Endodermal cell (in vitro differentiated cells): ENCODE results near the gene ABCB11. TPM values are rescaled to one million over a fixed set of nuclear protein-coding genes. Genes with fewer than 3 reads are reported as not detected.

ENCODE experiments used
- DNase-seq: peaks from one replicate; pipeline ENCODE4 v3.0.0-alpha.2; 2017
- H3K27ac ChIP-seq: 2 replicates; pipeline ENCODE4 v1.5.1; 2013; ENCODE audit warnings: mild to moderate bottlenecking, low read depth, low read length, moderate library complexity
- H3K27me3 ChIP-seq: 2 replicates; pipeline ENCODE4 v1.6.1; 2013; ENCODE audit warnings: mild to moderate bottlenecking, low read length, moderate library complexity; ENCODE audit not compliant: insufficient read depth, control insufficient read depth, poor library complexity, severe bottlenecking
- H3K36me3 ChIP-seq: 2 replicates; pipeline ENCODE4 v1.7.0; 2013; ENCODE audit warnings: mild to moderate bottlenecking, low read length, moderate library complexity; ENCODE audit not compliant: control insufficient read depth, insufficient read depth
- H3K4me1 ChIP-seq: one replicate; pipeline ENCODE4 v1.7.0; 2013; ENCODE audit warnings: low read length; ENCODE audit not compliant: control insufficient read depth, insufficient read depth
- H3K4me3 ChIP-seq: 2 replicates; pipeline ENCODE4 v1.5.1; 2013; ENCODE audit warnings: mild to moderate bottlenecking, low read length, moderate library complexity
- H3K9ac ChIP-seq: 2 replicates; pipeline ENCODE4 v1.6.1; 2013; ENCODE audit warnings: mild to moderate bottlenecking, low read length, moderate library complexity; ENCODE audit not compliant: poor library complexity, severe bottlenecking; ENCODE audit errors: extremely low read depth
- H3K9me3 ChIP-seq: 2 replicates; pipeline ENCODE4 v1.6.1; 2013; ENCODE audit warnings: mild to moderate bottlenecking, low read length, moderate library complexity; ENCODE audit not compliant: control insufficient read depth
- H3K27ac Mint-ChIP-seq: 2 replicates; pipeline ENCODE4 v1.8.0; 2020; ENCODE audit warnings: mixed read lengths
- H3K27me3 Mint-ChIP-seq: 2 replicates; pipeline ENCODE4 v1.8.0; 2021; ENCODE audit warnings: mild to moderate bottlenecking, mixed read lengths; ENCODE audit not compliant: insufficient read depth
- H3K36me3 Mint-ChIP-seq: 2 replicates; pipeline ENCODE4 v1.8.0; 2020; ENCODE audit warnings: low read depth, mixed read lengths
- H3K4me1 Mint-ChIP-seq: 2 replicates; pipeline ENCODE4 v1.8.0; 2020; ENCODE audit warnings: mixed read lengths
- H3K4me3 Mint-ChIP-seq: 2 replicates; pipeline ENCODE4 v1.8.0; 2020; ENCODE audit warnings: mild to moderate bottlenecking, moderate library complexity, mixed read lengths
- H3K9me3 Mint-ChIP-seq: 2 replicates; pipeline ENCODE4 v1.8.0; 2020; ENCODE audit warnings: mild to moderate bottlenecking, mixed read lengths
- CTCF ChIP-seq: fragments of 200-600 bp; sonication (generic); conservative IDR thresholded peaks from 2 replicates; pipeline ENCODE4 v1.5.0; 2021; ENCODE audit warnings: antibody characterized with exemption, mild to moderate bottlenecking
- WGBS, 2 experiments: methylation state at CpG; one replicate each; pipeline versions ENCODE4 v1.1.5 to v1.1.7; 2013; ENCODE audit warnings: missing lambda C conversion rate in 2 of 2, mixed read lengths in 1 of 2; ENCODE audit not compliant: insufficient coverage in 1 of 2, insufficient read length in 1 of 2; 5-methylcytosine and 5-hydroxymethylcytosine counted together
- total RNA-seq, 2 donors: library from RNA; stranded (reverse); fragmentation: NEBNext Ultra II Directional in 1 of 2; extraction: Animal tissue kit (Norgen Biotek cat#: 25700) in 1 of 2; gene quantifications; 2 replicates in 1 of 2; 3 replicates in 1 of 2; pipeline ENCODE4 v1.2.1, GENCODE V29; 2021

The ABCB11 gene
- total RNA-seq, 2 donors from 2014 or later: 0.04 TPM

- Mint-ChIP-seq H3K27ac (no peak overlapping the region), H3K4me1 (peaks cover 17% of the 10 kb centered on the region), H3K36me3 (no peaks in the 10 kb centered on the region), H3K4me3 (no peak overlapping the region), H3K9me3 (peaks cover 2% of the 10 kb centered on the region), H3K27me3 (no peaks in the 10 kb centered on the region)
- TF ChIP-seq CTCF: no peak
- no CpG with 5 or more reads among the region's 1 CpG for WGBS, 2 experiments
- Histone ChIP-seq H3K27ac (no peak overlapping the region), H3K4me1 (peaks cover 13% of the 10 kb centered on the region), H3K9me3 (no peaks in the 10 kb centered on the region), H3K9ac (no peak overlapping the region), H3K4me3 (no peak overlapping the region), H3K27me3 (no peaks in the 10 kb centered on the region), H3K36me3 (no peaks in the 10 kb centered on the region)
- no peak for DNase-seq
Measured at GRCh38 chr2:169005994-169006393, 25.1 kb downstream of the ABCB11 start.

GRCh38 chr2:169005080-169005598 lies 26.0 kb downstream of the ABCB11 start:
- Histone ChIP-seq H3K4me1 (peaks cover 6% of the 10 kb centered on the region), H3K27me3 (no peaks in the 10 kb centered on the region), H3K27ac (no peak overlapping the region), H3K9me3 (no peaks in the 10 kb centered on the region), H3K4me3 (no peak overlapping the region), H3K9ac (no peak overlapping the region), H3K36me3 (no peaks in the 10 kb centered on the region)
- Mint-ChIP-seq H3K9me3 (peaks cover 2% of the 10 kb centered on the region), H3K36me3 (no peaks in the 10 kb centered on the region), H3K27me3 (no peaks in the 10 kb centered on the region), H3K4me3 (no peak overlapping the region), H3K27ac (no peak overlapping the region), H3K4me1 (peaks cover 11% of the 10 kb centered on the region)
- TF ChIP-seq CTCF: no peak
- no peak for DNase-seq
- 99% methylated on average over 4 of the region's 4 CpGs; no CpG with 5 or more reads in 1 of the 2 experiments for WGBS, 2 experiments

GRCh38 chr2:169002161-169002738 lies 28.9 kb downstream of the ABCB11 start:
- H3K27me3 ChIP-seq: no peaks in the 10 kb centered on the region
- H3K9me3 Mint-ChIP-seq: peaks cover 2% of the 10 kb centered on the region

More at GRCh38 chr2:169002161-169002738, 28.9 kb downstream of the ABCB11 start:
- peaks cover 2% of the 10 kb centered on the region for H3K4me1 Mint-ChIP-seq
- no peak overlapping the region for H3K27ac Mint-ChIP-seq
- 70 to 94% methylated on average over 2 to 3 of the region's 3 CpGs for WGBS, 2 experiments
- no peak overlapping the region for H3K4me3 Mint-ChIP-seq
- DNase-seq: no peak
- Histone ChIP-seq H3K9ac (no peak overlapping the region), H3K27ac (no peak overlapping the region), H3K36me3 (no peaks in the 10 kb centered on the region), H3K9me3 (no peaks in the 10 kb centered on the region), H3K4me3 (no peak overlapping the region), H3K4me1 (no peaks in the 10 kb centered on the region)
- no peak for TF ChIP-seq CTCF
- no peaks in the 10 kb centered on the region for H3K36me3 Mint-ChIP-seq
- H3K27me3 Mint-ChIP-seq: peaks cover 3% of the 10 kb centered on the region
